K562 (cell line): ENCODE results near the gene AMH. TPM values are rescaled to one million over a fixed set of nuclear protein-coding genes. Genes with fewer than 3 reads are reported as not detected.

ENCODE experiments used
- ATAC-seq: fragments of 200-7000 bp; cut with Tn5 transposase; 3 replicates; pipeline ENCODE4 v1.9.1; 2020; ENCODE audit warnings: moderate library complexity
- BruUV-seq: library from RNA; stranded (reverse); fragments of 400-500 nt; replicated peaks from 2 replicates; lab custom pipeline; 2021; lab: Mats Ljungman, UMichigan
- CTCF ChIA-PET: fragments of 300-600 bp; formaldehyde crosslinking; extraction: SDS; loops from one replicate; lab custom pipeline; 2021; ENCODE audit warnings: low intra/inter-chr PET ratio; lab: Yijun Ruan, JAX
- POLR2A ChIA-PET: fragments of 300-600, 350-650 bp; sonication (Branson Sonifier 250); formaldehyde crosslinking; extraction: SDS; loops from one replicate; lab custom pipeline; 2021; ENCODE audit warnings: antibody characterized with exemption, inconsistent platforms; lab: Yijun Ruan, JAX
- DNase-seq, 4 experiments: peaks; one replicate each; pipeline versions ENCODE4 v3.0.0 to v3.0.0-alpha.2; 2011 to 2018; ENCODE audit warnings: low spot score in 3 of 4, mixed read lengths in 3 of 4; ENCODE audit errors: extremely low read depth in 1 of 4
- FAIRE-seq: peaks from 2 replicates; lab custom pipeline; 2011; peaks lifted over from hg19 to GRCh38; lab: Jason Lieb, UNC
- H2AFZ ChIP-seq: 2 replicates; pipeline ENCODE4 v1.6.0; 2011; ENCODE audit warnings: low read depth, low read length, control low read depth, inconsistent platforms
- H3K27ac ChIP-seq: fragments of 200-600 bp; 3 replicates; pipeline ENCODE4 v1.8.0; 2011; ENCODE audit warnings: low read depth, mild to moderate bottlenecking, control low read depth, inconsistent platforms, low read length, moderate library complexity, mixed read lengths; ENCODE audit errors: extremely low read depth
- H3K27me3 ChIP-seq, 2 experiments: fragments of 300-600 bp in 1 of 2; 2 replicates in 1 of 2; 3 replicates in 1 of 2; pipeline versions ENCODE4 v1.6.0 to v1.8.0; 2011; ENCODE audit warnings: inconsistent platforms in 2 of 2, low read length in 2 of 2, mild to moderate bottlenecking in 1 of 2, mixed read lengths in 1 of 2, moderate library complexity in 1 of 2; ENCODE audit not compliant: control insufficient read depth in 2 of 2, insufficient read depth in 2 of 2
- H3K36me3 ChIP-seq: fragments of 300-600 bp; 3 replicates; pipeline ENCODE4 v1.8.0; 2011; ENCODE audit warnings: mild to moderate bottlenecking, low read length, inconsistent platforms; ENCODE audit not compliant: control insufficient read depth, insufficient read depth
- H3K4me1 ChIP-seq, 2 experiments: fragments of 200-600 bp in 1 of 2; replicated peaks in 1 of 2; 2 replicates in 1 of 2; 3 replicates in 1 of 2; pipeline versions ENCODE4 v1.5.1 to v1.8.0; 2011; ENCODE audit warnings: inconsistent platforms in 2 of 2, low read length in 2 of 2, mild to moderate bottlenecking in 1 of 2, mixed read lengths in 1 of 2, moderate library complexity in 1 of 2; ENCODE audit not compliant: control insufficient read depth in 2 of 2, insufficient read depth in 2 of 2
- H3K4me2 ChIP-seq: 2 replicates; pipeline ENCODE4 v1.6.1; 2011; ENCODE audit warnings: low read length, control low read depth, inconsistent platforms, mixed read lengths; ENCODE audit not compliant: insufficient read depth
- H3K4me3 ChIP-seq: fragments of 200-600 bp; sonication (generic), shearing (Covaris generic); 2 replicates; pipeline ENCODE4 v1.5.1; 2016; ENCODE audit warnings: control low read depth, inconsistent platforms
- H3K79me2 ChIP-seq: fragments of 200-600 bp; 3 replicates; pipeline ENCODE4 v1.8.0; 2011; ENCODE audit warnings: low read length, inconsistent platforms; ENCODE audit not compliant: control insufficient read depth, insufficient read depth
- H3K9ac ChIP-seq, 2 experiments: 2 replicates each; pipeline versions ENCODE4 v1.6.0 to v1.6.1; 2011; ENCODE audit warnings: low read depth in 2 of 2, low read length in 2 of 2, control low read depth in 1 of 2, inconsistent platforms in 1 of 2, mild to moderate bottlenecking in 1 of 2, mixed read lengths in 1 of 2; ENCODE audit not compliant: insufficient read depth in 1 of 2
- H3K9me1 ChIP-seq: one replicate; pipeline ENCODE4 v1.6.0; 2011; ENCODE audit warnings: inconsistent platforms, mild to moderate bottlenecking, low read length, moderate library complexity; ENCODE audit not compliant: control insufficient read depth, insufficient read depth
- H3K9me3 ChIP-seq: replicated peaks from 2 replicates; pipeline ENCODE4 v1.5.1; 2011; ENCODE audit warnings: low read depth, low read length, inconsistent platforms; ENCODE audit not compliant: control insufficient read depth, insufficient read depth
- H4K20me1 ChIP-seq: replicated peaks from 2 replicates; pipeline ENCODE4 v1.6.1; 2011; ENCODE audit warnings: low read length, inconsistent platforms, mixed read lengths; ENCODE audit not compliant: control insufficient read depth, insufficient read depth
- CBFA2T3 ChIP-seq: fragments of 450-650 bp; IDR thresholded peaks from 2 replicates; pipeline ENCODE4 v1.6.1; 2017
- CREM ChIP-seq: IDR thresholded peaks from 2 replicates; pipeline ENCODE4 v1.6.1; 2014; ENCODE audit warnings: antibody characterized with exemption, low read depth
- CTCF ChIP-seq, 3 experiments: IDR thresholded peaks in 2 of 3; conservative IDR thresholded peaks in 1 of 3; 2 replicates each; pipeline ENCODE4 v1.5.1; 2011 to 2012; ENCODE audit warnings: low read length in 3 of 3, mild to moderate bottlenecking in 3 of 3, control low read depth in 2 of 3, improper control_type of control experiment in 1 of 3, inconsistent platforms in 1 of 3, low read depth in 1 of 3, mixed read lengths in 1 of 3, moderate library complexity in 1 of 3; ENCODE audit not compliant: insufficient read depth in 2 of 3
- CUX1 ChIP-seq: fragments of 200-800 bp; sonication (Bioruptor generic); IDR thresholded peaks from 2 replicates; pipeline ENCODE4 v1.6.1; 2016; ENCODE audit warnings: missing genetic modification characterization, missing compliant biosample characterization
- MAFF ChIP-seq: IDR thresholded peaks from 2 replicates; pipeline ENCODE4 v1.6.1; 2012; ENCODE audit warnings: low read length, improper control_type of control experiment
- NONO ChIP-seq, 2 experiments: fragments of 200-400 bp in 1 of 2; fragments of 450-650 bp in 1 of 2; formaldehyde crosslinking in 1 of 2; IDR thresholded peaks; 2 replicates each; pipeline ENCODE4 v1.6.1; 2017; ENCODE audit warnings: low read depth in 2 of 2, mild to moderate bottlenecking in 2 of 2, moderate library complexity in 2 of 2, low read length in 1 of 2
- RBM14 ChIP-seq: fragments of 200-400 bp; formaldehyde crosslinking; IDR thresholded peaks from 2 replicates; pipeline ENCODE4 v1.6.1; 2018; ENCODE audit warnings: low read depth, mild to moderate bottlenecking, low read length, moderate library complexity, borderline replicate concordance; ENCODE audit not compliant: insufficient read depth
- RBM22 ChIP-seq: fragments of 200-400 bp; formaldehyde crosslinking; IDR thresholded peaks from 2 replicates; pipeline ENCODE4 v1.6.1; 2018; ENCODE audit warnings: low read length, low read depth; ENCODE audit not compliant: poor library complexity, severe bottlenecking
- RBM34 ChIP-seq: fragments of 200-400 bp; formaldehyde crosslinking; IDR thresholded peaks from 2 replicates; pipeline ENCODE4 v1.6.1; 2018; ENCODE audit warnings: low read length, borderline replicate concordance; ENCODE audit not compliant: insufficient read depth
- TFAP4 ChIP-seq: sonication (generic); formaldehyde crosslinking; IDR thresholded peaks from 2 replicates; pipeline ENCODE4 v1.8.0; 2022; ENCODE audit warnings: missing genetic modification reagents, mild to moderate bottlenecking, moderate library complexity, borderline replicate concordance
- ZNF197 ChIP-seq: fragments of 200-800 bp; sonication (Bioruptor generic); IDR thresholded peaks from 2 replicates; pipeline ENCODE4 v1.6.1; 2016; ENCODE audit warnings: low read depth, missing genetic modification characterization, missing compliant biosample characterization
- WGBS: fragments of 100-300 bp; shearing (Covaris generic); methylation state at CpG from one replicate; pipeline ENCODE4 v1.1.6; 2016; ENCODE audit warnings: low coverage, mixed read lengths; ENCODE audit not compliant: insufficient coverage; ENCODE audit errors: missing lambda C conversion rate; 5-methylcytosine and 5-hydroxymethylcytosine counted together
- in situ Hi-C: fragments of 300-500 bp; cut with MboI; formaldehyde crosslinking; loops from 4 replicates; pipeline ENCODE4 v1.15.0; 2018; ENCODE audit warnings: inconsistent platforms, mixed read lengths
- intact Hi-C: fragments of 100-400 bp; cut with micrococcal nuclease; formaldehyde crosslinking; loops from 2 replicates; pipeline ENCODE4 v1.14.2; 2022
- polyA plus RNA-seq, 8 experiments: library from polyadenylated mRNA; depleted of rRNA in 4 of 8; stranded (reverse) in 5 of 8; unstranded in 3 of 8; fragments of >200 nt; fragmentation: Nextera tagmentation in 2 of 8; fragmentation: Illumina TruSeq in 1 of 8; extraction: Ambion mirVana in 2 of 8; extraction: Trizol in 1 of 8; gene quantifications; 2 replicates each; pipeline versions ENCODE4 v1.2.1 to v1.2.3, GENCODE V29; 2011 to 2014; ENCODE audit warnings: inconsistent platforms in 1 of 8, missing spikeins in 1 of 8
- total RNA-seq, 7 experiments: library from RNA; depleted of rRNA in 6 of 7; stranded (reverse); fragments of >200 nt in 6 of 7; fragmentation: Illumina TruSeq in 2 of 7; extraction: Trizol in 2 of 7; gene quantifications; 2 replicates each; pipeline versions ENCODE4 v1.2.1 to v1.2.3, GENCODE V29; 2011 to 2021; ENCODE audit warnings: low replicate concordance in 1 of 7

AMH gene
- total and polyA plus RNA-seq, 9 of the 15 experiments (the other 6 are each of a cell fraction or from before 2014, with no cell fraction given): 0.29 to 27.4 (median 2.6) TPM; not detected in 2

- in situ Hi-C loops (no loop called here), intact Hi-C loops (no loop called here)
- Histone ChIP-seq H2AFZ (no peak overlapping the region), H3K36me3 (peaks cover 94% of the 10 kb centered on the region; the same call in 2 of the 3 replicates), H3K9ac (peak overlapping the region in 1 of 2 experiments; percentile 68; a peak in 2 of 4 replicates), H3K4me1 (peaks cover 0 to 56% of the 10 kb centered on the region in 2 experiments; a peak in 3 of 5 replicates), H3K27me3 (no peaks in the 10 kb centered on the region), H3K79me2 (peaks cover 4% of the 10 kb centered on the region; the same call in 1 of the 3 replicates), H3K27ac (no peak overlapping the region), H3K4me2 (no peak overlapping the region), H3K4me3 (no peak overlapping the region), H4K20me1 (0 out of 2 replicates have a peak, but pooled peaks cover 9% of the 10 kb centered on the region), H3K9me1 (no peaks in the 10 kb centered on the region), H3K9me3 (no peaks in the 10 kb centered on the region)
- FAIRE-seq (peak; percentile 26), DNase-seq (peak; percentile 57 to 74 (median 66)), ATAC-seq (peak; percentile 78)
- BruUV-seq: no TSS peak
- CTCF ChIA-PET: interaction anchor here (0.5 kb wide), 1 partner anchor 28 kb away, joined by 3 read pairs; the partner anchor contains the start of genes PLEKHJ1 and SF3A2
- 72% methylated on average over 22 of the region's 36 CpGs for WGBS
- POLR2A ChIA-PET: interaction anchor here (0.7 kb wide), 1 partner anchor 13 kb away, joined by 6 read pairs; no protein-coding TSS in a partner anchor
- no peak for TF ChIP-seq ZNF197
- TF ChIP-seq TFAP4 (CRISPR knock-in tag): peak; percentile 69; the same call in 1 of the 2 replicates
- TF ChIP-seq RBM22: peak; percentile 57
- 0 out of 2 replicates have a peak, but pooled peaks have one; percentile 8 for TF ChIP-seq CBFA2T3
- peak in 2 of 3 experiments; percentile 30 to 42; a peak in 3 of 6 replicates for TF ChIP-seq CTCF (IDR thresholded peaks at IDR 0.05 in 2 of 3, conservative IDR thresholded peaks at IDR 0.05 in 1 of 3; ENCODE audit: insufficient read depth in 2 of 3, low read depth in 1 of 3, low read length in 3 of 3)
- TF ChIP-seq CREM: peak; percentile 10; the same call in 1 of the 2 replicates
- TF ChIP-seq RBM14: no peak
- TF ChIP-seq CUX1 (CRISPR knock-in tag): no peak
- no peak for TF ChIP-seq MAFF
- TF ChIP-seq RBM34: no peak
- no peak for TF ChIP-seq NONO (IDR thresholded peaks at IDR 0.05; ENCODE audit: low read depth in 2 of 2, low read length in 1 of 2)
These were observed 40.9 kb upstream of the AMH start for GRCh38 chr19:2207991-2208860.
